GM12875 (cell line): Measurements from ENCODE around the gene ARFRP1.

Experiments
- H3K4me3 ChIP-seq: one replicate; pipeline ENCODE4 v1.5.1; 2011; ENCODE audit warnings: low read depth, low read length, control low read depth
- TF ChIP-seq, protein P1 (sequence below): IDR thresholded peaks from 2 replicates; pipeline ENCODE4 v1.5.1; 2011; ENCODE audit warnings: low read depth, mild to moderate bottlenecking, control low read depth, inconsistent platforms, low read length, moderate library complexity, borderline replicate concordance; ENCODE audit not compliant: insufficient read depth

ARFRP1 gene

DNA sequence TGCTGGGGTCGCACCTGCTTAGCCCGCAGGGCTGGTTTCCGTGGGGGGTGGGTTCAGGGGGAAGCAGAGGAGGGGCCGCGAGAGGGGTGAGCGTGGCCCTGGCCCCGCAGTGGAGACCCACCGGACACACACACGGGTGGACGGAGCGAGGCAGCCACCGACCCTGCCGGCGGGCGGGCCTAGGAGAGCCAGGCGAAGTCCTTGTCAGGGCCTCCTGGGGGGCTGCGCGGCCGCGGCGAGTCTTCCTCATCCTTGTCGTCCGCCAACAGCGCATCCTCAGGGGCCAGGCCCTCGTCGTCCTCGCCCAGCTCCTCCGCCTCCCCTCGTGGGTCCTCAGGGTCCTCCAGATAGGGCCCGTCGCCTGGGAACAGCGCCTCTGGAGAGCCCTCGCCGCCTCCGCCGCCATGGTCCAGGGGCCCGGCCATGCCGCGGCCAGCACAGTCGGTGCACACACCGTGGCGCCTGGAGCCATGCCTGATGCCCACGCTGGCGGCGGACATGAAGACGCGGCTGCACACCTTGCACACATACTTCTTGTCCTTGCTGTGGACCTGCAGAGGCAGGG lies 39.1 kb upstream of the ARFRP1 start:
- no peak overlapping the region for H3K4me3 ChIP-seq
- TF ChIP-seq, protein P1, sequence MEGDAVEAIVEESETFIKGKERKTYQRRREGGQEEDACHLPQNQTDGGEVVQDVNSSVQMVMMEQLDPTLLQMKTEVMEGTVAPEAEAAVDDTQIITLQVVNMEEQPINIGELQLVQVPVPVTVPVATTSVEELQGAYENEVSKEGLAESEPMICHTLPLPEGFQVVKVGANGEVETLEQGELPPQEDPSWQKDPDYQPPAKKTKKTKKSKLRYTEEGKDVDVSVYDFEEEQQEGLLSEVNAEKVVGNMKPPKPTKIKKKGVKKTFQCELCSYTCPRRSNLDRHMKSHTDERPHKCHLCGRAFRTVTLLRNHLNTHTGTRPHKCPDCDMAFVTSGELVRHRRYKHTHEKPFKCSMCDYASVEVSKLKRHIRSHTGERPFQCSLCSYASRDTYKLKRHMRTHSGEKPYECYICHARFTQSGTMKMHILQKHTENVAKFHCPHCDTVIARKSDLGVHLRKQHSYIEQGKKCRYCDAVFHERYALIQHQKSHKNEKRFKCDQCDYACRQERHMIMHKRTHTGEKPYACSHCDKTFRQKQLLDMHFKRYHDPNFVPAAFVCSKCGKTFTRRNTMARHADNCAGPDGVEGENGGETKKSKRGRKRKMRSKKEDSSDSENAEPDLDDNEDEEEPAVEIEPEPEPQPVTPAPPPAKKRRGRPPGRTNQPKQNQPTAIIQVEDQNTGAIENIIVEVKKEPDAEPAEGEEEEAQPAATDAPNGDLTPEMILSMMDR, result no peak

DNA sequence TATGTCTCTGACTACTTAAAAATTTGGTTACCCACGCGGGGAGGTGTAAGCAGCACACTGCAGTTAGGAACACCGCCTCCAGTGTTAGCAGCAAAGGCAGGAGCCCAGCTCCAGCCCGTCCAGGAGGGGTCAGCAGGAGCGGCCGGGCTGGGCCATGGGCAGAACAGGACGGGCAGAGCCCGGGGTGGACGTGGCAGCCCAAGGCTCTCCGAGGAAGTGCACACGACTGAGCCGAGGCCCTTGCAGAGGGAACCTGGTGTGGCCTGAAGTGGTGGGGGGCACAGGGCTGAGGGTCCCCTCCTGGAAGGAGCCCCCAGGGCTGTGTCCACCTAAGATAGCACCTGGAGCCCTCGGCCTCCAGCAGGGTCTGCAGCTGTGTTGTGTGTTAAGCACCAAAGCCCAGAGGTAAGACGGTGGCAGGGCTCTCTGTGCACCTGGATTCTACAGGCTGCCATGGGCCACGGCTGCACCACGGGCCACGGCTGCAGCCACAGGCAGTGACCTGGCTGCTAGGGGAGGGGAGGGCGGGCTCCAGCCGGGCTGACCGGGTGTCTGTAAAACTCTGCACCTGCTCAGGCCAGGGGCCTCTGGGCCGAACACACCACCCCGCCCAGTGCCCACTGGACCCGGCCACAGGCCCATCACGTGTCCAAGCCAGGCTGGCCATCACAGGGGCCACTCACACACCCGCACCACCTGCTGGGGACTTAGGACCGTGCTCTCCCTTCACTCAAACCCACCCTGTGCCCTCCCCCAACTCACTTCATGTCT lies 38.4 kb upstream of the ARFRP1 start:
- TF ChIP-seq, protein P1, result no peak
- H3K4me3 ChIP-seq, result no peak overlapping the region

DNA sequence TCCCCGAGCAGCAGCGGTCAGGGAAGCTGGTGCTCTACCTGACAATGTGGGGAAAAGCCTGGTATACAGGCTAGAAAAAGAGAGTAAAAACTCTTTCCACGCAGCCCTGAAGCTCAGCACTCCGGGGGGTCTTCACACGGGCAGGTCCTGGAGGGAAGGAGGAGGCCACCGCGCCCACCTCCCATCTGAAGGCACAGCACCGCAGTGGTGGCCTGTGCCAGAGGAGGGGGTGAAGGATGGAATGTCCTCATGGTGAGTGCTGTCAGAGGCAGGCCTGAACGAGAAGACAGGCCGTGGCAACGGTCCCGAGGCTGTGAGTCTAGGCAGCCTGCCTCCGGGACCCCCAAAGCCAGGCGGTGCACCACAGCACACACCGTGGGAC lies 37.6 kb upstream of the ARFRP1 start:
- no peak overlapping the region for H3K4me3 ChIP-seq
- TF ChIP-seq, protein P1, result no peak

DNA sequence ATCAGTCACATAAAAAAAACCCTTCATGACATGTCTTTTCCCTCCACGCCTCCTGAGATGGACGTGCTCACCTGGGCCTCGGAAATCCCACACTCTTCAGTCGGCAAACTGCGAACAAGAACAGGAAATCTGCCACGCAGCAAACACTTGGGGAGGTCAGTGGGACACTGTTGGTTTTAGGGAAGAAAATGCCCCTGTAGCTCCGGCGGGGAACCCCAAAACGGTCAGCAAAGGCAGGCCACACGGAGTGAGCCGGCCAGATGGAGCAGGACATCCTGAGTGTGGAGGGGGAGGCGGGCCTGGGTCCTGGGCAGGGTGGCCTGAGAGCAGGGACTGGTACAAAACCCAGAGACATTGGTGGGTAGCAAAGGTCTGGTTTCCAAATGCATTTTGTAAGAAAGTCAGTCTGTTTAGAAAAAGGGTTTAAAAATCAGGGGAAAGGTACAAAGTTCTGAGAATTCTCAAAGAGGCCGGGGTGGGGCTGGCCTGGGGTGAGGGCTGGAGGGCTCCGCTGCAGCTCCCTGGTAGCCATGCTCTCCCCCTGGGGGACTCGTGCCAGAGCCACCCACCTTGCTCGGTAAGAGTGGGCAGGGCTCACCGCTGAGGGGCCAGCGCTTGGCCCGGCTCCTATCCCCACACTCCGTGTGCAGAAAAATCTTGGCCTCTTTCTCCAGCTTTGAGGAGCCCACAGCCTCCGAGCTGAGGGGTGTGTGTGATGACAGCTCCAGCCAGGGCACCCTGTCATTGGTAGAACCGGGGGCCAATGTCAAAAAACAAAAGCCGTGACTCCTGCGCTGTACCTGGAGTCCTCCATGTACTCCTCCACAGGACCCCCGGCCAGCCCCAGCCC lies 37.0 kb upstream of the ARFRP1 start:
- H3K4me3 ChIP-seq, result no peak overlapping the region
- TF ChIP-seq, protein P1, result no peak

DNA sequence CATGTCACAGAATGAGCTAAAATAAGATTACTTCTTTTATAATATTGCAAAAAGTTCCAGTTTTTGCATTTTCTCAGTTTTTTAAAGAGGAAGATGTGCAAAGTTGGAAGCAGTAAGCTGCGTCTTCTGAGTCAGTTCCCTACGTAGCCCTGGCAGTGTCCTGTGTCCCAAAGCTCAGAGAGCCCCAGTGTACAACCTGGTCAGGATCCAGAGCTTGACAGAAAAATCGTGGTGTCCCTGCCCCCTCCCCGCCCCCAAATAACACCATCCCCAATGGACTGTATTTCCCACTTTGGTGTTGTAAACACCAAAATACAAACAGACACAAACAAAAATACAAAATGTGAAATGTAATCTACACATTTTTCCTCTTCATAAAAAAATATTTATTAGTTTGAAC lies 36.4 kb upstream of the ARFRP1 start:
- no peak overlapping the region for H3K4me3 ChIP-seq
- TF ChIP-seq, protein P1, result no peak

DNA sequence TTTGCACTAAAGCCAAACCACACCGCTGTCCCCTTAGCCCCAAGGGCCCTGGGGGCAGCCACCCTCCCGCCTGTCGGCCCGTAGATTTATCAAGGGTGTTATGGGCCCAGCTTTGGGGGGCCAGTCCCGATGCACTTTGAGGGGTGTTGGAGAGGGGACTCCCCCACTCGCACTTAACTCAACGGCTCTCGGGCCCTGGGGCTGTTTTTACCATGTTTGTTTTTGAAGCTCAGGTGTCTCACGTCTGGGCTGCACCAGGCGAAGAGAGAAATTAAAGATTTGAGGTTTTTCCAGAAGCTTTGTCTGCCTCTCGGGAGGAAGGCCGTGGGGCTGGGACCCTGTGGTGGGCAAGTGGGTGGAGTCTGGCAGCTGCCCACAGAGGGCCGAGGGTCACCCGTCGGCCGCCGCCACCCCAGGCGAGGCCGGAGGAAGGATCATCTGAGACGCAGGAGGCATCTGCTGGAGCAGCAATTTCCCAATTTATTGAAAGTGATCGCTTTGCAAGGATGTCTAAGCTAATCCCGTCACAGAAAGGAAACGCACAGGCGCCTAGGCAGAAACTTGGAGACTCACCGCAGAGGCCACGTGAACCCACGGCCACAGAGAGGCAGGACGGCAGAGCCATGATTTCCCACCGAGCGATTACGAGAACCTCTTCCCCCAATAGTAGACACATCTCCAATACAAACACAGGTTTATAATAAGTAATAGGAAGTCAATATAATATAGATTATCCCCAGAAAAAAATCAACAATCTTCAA lies 35.6 kb upstream of the ARFRP1 start:
- H3K4me3 ChIP-seq, result no peak overlapping the region
- TF ChIP-seq, protein P1, result no peak
